ENCODE data around the gene NCKAP5. TPM values are rescaled to one million over a fixed set of nuclear protein-coding genes. Genes with fewer than 3 reads are reported as not detected.

Gene NCKAP5
- polyA plus RNA-seq, 2 of the 4 experiments (the other 2 are of a cell fraction): 3.0 to 4.1 TPM

DNA sequence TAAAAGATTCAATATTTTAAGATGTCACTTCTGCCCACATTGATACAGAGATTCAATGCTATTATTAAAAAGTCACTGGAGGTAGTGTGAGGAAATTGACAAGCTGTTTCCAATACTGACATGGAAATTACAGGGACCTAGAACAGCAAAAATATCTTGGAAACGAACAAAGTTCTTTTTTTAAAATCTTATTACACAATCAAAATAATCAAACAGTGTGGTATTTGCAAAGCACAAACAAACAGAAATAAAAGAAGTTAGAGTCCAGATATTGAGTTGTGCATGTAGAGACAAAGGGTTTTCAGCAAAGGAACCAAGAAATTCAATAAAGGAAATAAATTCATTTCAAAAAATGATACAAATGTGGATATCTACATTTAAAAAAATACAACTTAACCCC lies 369.6 kb downstream of the NCKAP5 start:
- CTCF ChIA-PET: interaction anchor here (1.2 kb wide), 1 partner anchor 64 kb away, joined by 4 read pairs; no protein-coding TSS in a partner anchor
- H3K4me2 ChIP-seq: peak overlapping the region; percentile 94
- H3K4me1 ChIP-seq: peaks cover 72% of the 10 kb centered on the region
- H3K4me3 ChIP-seq: no peak overlapping the region
- H3K27ac ChIP-seq: peak overlapping the region; percentile 35 to 85; a peak in 4 of 6 replicates
- ATAC-seq: no peak
- FAIRE-seq: no peak
- WGBS (ENCODE audit: missing lambda C conversion rate): 2% methylated on average over 1 of the region's 1 CpG
- no peak for DNase-seq (ENCODE audit: low read depth in 1 of 2, low spot score in 1 of 2)
- POLR2A ChIA-PET: no interaction called here
- 0 out of 3 replicates have a peak, but pooled peaks cover 3% of the 10 kb centered on the region for H3K9me3 ChIP-seq
- TF ChIP-seq KDM5A (IDR thresholded peaks at IDR 0.05) (no peak), MAZ (IDR thresholded peaks at IDR 0.05; ENCODE audit: borderline replicate concordance, low read depth, low read length) (no peak), CEBPB (IDR thresholded peaks at IDR 0.05) (0 out of 4 replicates have a peak, but pooled peaks of 1 of the 2 experiments have one; percentile 5)

DNA sequence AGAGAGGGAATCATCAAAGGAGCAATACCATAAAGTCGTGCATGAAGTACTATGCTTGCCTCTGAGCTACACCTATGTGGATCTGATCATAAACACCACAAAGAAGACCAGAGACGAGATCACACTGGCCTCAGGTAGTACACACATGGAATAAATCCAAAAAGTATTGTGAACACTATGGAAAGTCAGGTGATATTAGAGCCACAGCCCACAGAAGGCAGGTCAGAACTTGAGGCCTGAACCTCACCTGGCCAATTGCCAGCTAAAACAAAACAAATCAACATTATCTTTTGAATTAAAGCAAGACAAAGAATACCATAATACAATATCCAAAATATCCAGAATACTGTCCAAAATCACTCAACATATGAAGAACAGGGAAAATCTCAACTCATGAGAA lies 371.1 kb downstream of the NCKAP5 start:
- H3K4me2 ChIP-seq: no peak overlapping the region
- CTCF ChIA-PET: interaction anchor here (1.1 kb wide), 1 partner anchor 10 kb away, joined by 3 read pairs; no protein-coding TSS in a partner anchor

DNA sequence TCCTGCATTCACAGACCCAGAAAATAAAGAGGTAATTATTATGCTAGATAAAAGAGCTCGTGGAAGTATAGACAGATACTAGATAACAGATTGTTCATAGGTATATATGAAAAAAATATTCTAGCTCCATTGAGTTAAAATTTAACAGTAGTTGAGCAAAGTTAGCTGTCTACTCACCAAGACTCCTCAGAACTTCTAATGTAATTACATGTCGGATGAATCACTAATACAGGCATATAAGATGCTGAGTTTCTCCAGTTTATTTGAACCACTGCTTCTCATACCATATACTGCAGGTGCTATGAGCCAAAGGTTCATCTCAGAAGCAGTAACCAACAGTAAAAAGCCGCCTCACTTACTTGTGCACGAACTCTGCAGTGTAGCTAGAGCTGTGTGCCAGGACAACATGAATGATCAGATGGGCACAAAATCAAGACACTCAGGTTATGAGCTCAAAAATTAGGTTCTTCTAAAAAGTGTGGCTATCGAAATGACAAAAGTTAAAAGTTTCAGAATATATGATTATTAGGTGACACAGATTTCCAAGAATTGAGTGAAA lies 373.4 kb downstream of the NCKAP5 start:
- DNase-seq (ENCODE audit: low read depth in 1 of 2, low spot score in 1 of 2) (no peak), FAIRE-seq (no peak)
- H3K4me3 ChIP-seq: peak overlapping the region; percentile 15; the same call in 2 of the 3 replicates

More for the DNA sequence above, 371.1 kb downstream of the NCKAP5 start:
- FAIRE-seq (no peak), DNase-seq (ENCODE audit: low read depth in 1 of 2, low spot score in 1 of 2) (no peak), ATAC-seq (no peak)
- peaks cover 79% of the 10 kb centered on the region for H3K4me1 ChIP-seq
- POLR2A ChIA-PET: no interaction called here
- no peak for TF ChIP-seq ZFP36 (IDR thresholded peaks at IDR 0.05; ENCODE audit: borderline replicate concordance, partially characterized antibody)
- TF ChIP-seq, protein P1, sequence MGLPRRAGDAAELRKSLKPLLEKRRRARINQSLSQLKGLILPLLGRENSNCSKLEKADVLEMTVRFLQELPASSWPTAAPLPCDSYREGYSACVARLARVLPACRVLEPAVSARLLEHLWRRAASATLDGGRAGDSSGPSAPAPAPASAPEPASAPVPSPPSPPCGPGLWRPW (IDR thresholded peaks at IDR 0.05): no peak
- no peak for TF ChIP-seq JUNB (IDR thresholded peaks at IDR 0.05)
- no peak for TF ChIP-seq EP300 (IDR thresholded peaks at IDR 0.05)
- no peak for TF ChIP-seq REST (IDR thresholded peaks at IDR 0.05)
- no peak for TF ChIP-seq KDM5A (IDR thresholded peaks at IDR 0.05)
- no peak for TF ChIP-seq EHF (CRISPR knock-in tag; IDR thresholded peaks at IDR 0.05)
- no peak for TF ChIP-seq GATA3 (IDR thresholded peaks at IDR 0.05; ENCODE audit: borderline replicate concordance)
- TF ChIP-seq SREBF2 (IDR thresholded peaks at IDR 0.05): no peak
- no peak for TF ChIP-seq ATOH8 (CRISPR knock-in tag; IDR thresholded peaks at IDR 0.05; ENCODE audit: low read depth)
- 0 out of 3 replicates have a peak, but pooled peaks cover 3% of the 10 kb centered on the region for H3K9me3 ChIP-seq
- 44% methylated on average over 2 of the region's 2 CpGs for WGBS (ENCODE audit: missing lambda C conversion rate)
- peak overlapping the region; percentile 66 to 72; a peak in 5 of 6 replicates for H3K27ac ChIP-seq
- H3K4me3 ChIP-seq: no peak overlapping the region

More for the DNA sequence above, 373.4 kb downstream of the NCKAP5 start:
- Histone ChIP-seq H3K9me3 (0 out of 3 replicates have a peak, but pooled peaks cover 3% of the 10 kb centered on the region), H3K4me1 (peaks cover 64% of the 10 kb centered on the region), H3K27ac (peak overlapping the region; percentile 66 to 77), H3K4me2 (peak overlapping the region; percentile 83)
- ATAC-seq: peak; percentile 54 to 61
- WGBS (ENCODE audit: missing lambda C conversion rate): 23% methylated on average over 5 of the region's 5 CpGs
- TF ChIP-seq KDM5A (IDR thresholded peaks at IDR 0.05): no peak
- 0 out of 2 replicates have a peak, but pooled peaks have one; percentile 2 for TF ChIP-seq JUNB (IDR thresholded peaks at IDR 0.05)
- no peak for TF ChIP-seq HOXB5 (CRISPR knock-in tag; IDR thresholded peaks at IDR 0.05)
- TF ChIP-seq, protein P2, sequence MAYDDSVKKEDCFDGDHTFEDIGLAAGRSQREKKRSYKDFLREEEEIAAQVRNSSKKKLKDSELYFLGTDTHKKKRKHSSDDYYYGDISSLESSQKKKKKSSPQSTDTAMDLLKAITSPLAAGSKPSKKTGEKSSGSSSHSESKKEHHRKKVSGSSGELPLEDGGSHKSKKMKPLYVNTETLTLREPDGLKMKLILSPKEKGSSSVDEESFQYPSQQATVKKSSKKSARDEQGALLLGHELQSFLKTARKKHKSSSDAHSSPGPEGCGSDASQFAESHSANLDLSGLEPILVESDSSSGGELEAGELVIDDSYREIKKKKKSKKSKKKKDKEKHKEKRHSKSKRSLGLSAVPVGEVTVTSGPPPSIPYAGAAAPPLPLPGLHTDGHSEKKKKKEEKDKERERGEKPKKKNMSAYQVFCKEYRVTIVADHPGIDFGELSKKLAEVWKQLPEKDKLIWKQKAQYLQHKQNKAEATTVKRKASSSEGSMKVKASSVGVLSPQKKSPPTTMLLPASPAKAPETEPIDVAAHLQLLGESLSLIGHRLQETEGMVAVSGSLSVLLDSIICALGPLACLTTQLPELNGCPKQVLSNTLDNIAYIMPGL (CRISPR knock-in tag; IDR thresholded peaks at IDR 0.05; ENCODE audit: borderline replicate concordance): no peak
- TF ChIP-seq RARB (CRISPR knock-in tag; IDR thresholded peaks at IDR 0.05): no peak
- no peak for TF ChIP-seq NR3C1 (IDR thresholded peaks at IDR 0.05)
- 0 out of 2 replicates have a peak, but pooled peaks have one; percentile 15 for TF ChIP-seq FOSL2 (IDR thresholded peaks at IDR 0.05)
- TF ChIP-seq FOSL2 (CRISPR knock-in tag; IDR thresholded peaks at IDR 0.05): no peak
- ChIA-PET CTCF (interaction anchor here (1.1 to 2.8 kb wide), 5 partner anchors 28 to 649 kb away, joined by 3 to 11 read pairs (median 4); no protein-coding TSS in a partner anchor), POLR2A (interaction anchor here (1.0 to 1.9 kb wide), 2 partner anchors 71 to 72 kb away, joined by 3 to 5 read pairs; no protein-coding TSS in a partner anchor)

Data from A549 (cell line).